ENCODE results near the gene SUMF1.

DNA sequence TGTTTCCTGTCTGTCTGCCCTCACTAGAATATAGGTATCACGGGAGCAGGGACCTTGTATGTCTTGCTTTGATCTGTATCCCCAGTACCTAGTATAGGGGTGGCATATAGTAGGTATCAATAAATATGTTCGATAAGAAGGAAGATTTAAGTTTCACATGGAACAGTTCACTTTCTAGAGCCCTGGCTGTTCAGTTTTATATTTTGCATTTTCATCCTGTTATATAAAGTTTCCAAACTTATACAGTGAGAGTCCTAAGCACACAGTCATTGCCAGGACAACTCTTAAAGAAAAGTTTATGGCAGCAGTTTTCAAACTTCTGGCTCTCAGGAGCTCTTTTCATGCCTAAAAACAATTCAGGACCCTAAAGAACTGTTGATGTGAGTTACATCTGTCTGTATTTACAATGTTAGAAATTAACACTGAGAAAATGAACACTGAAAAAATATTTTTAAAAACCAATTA is 39.5 kb upstream of the SUMF1 start:
- TF ChIP-seq CTCF (IDR thresholded peaks at IDR 0.05), result no peak
- no peak for TF ChIP-seq POLR2A (IDR thresholded peaks at IDR 0.05)

All from uterus (tissue), 2 donors.